Left kidney (tissue), 2 donors: ENCODE measurements around the gene USP50. TPM values are rescaled to one million over a fixed set of nuclear protein-coding genes. Genes with fewer than 3 reads are reported as not detected.
"Not testable (repeated sequence)": the region's sequence is repeated elsewhere in the genome, so short reads cannot be mapped to it uniquely, and the experiment has no call there.

Experiments used
- DNase-seq: peaks from one replicate; pipeline ENCODE4 v3.0.0-alpha.2; 2013
- polyA plus RNA-seq: library from polyadenylated mRNA; unstranded; fragments of 120-200 nt; gene quantifications from one replicate; pipeline ENCODE4 v1.2.1, GENCODE V29; 2013; ENCODE audit not compliant: insufficient read length

USP50 gene
- polyA plus RNA-seq, 1 donor = 1.5 TPM

GRCh38 chr15:50505656-50506055, 40.8 kb downstream of the USP50 start:
- DNase-seq = not testable (repeated sequence)

- DNase-seq = no peak
Observed at GRCh38 chr15:50503144-50503543, 43.3 kb downstream of the USP50 start.

GRCh38 chr15:50501815-50502214, 44.7 kb downstream of the USP50 start:
- no peak for DNase-seq

- no peak for DNase-seq
Observed at GRCh38 chr15:50500352-50500751, 46.1 kb downstream of the USP50 start.

- no peak for DNase-seq
Observed at GRCh38 chr15:50496692-50497091, 49.8 kb downstream of the USP50 start.

GRCh38 chr15:50494547-50494946, 51.9 kb downstream of the USP50 start:
- not testable (repeated sequence) for DNase-seq

- no peak for DNase-seq
Observed at GRCh38 chr15:50493625-50494024, 52.8 kb downstream of the USP50 start.

- no peak for DNase-seq
Observed at GRCh38 chr15:50487287-50487686, 59.2 kb downstream of the USP50 start.

GRCh38 chr15:50485389-50485788, 61.1 kb downstream of the USP50 start:
- DNase-seq = no peak

- DNase-seq = no peak
Observed at GRCh38 chr15:50484781-50485180, 61.7 kb downstream of the USP50 start.

GRCh38 chr15:50476143-50476542, 70.3 kb downstream of the USP50 start:
- DNase-seq = no peak

GRCh38 chr15:50471072-50471471, 75.4 kb downstream of the USP50 start:
- no peak for DNase-seq

- DNase-seq = peak; percentile 3
Observed at GRCh38 chr15:50463423-50464358, 82.8 kb downstream of the USP50 start.

- no peak for DNase-seq
Observed at GRCh38 chr15:50458348-50459112, 87.9 kb downstream of the USP50 start.

GRCh38 chr15:50452927-50453326, 93.5 kb downstream of the USP50 start:
- no peak for DNase-seq

Other genes with a start within 250 kb of the USP50 start
- gene GABPB1, start 191.5 kb downstream of the USP50 start, polyA plus RNA-seq = 35.3 TPM
- gene USP8, start 122.3 kb downstream of the USP50 start, polyA plus RNA-seq = 67.5 TPM
- gene TRPM7, start 140.1 kb upstream of the USP50 start, polyA plus RNA-seq = 59.4 TPM
- gene SPPL2A, start 219.0 kb upstream of the USP50 start, polyA plus RNA-seq = 120 TPM